GM18511 (cell line): ENCODE measurements around the gene NAV2.

ENCODE experiments used
- ATAC-seq: cut with Tn5 transposase; IDR thresholded peaks from one replicate; pipeline ENCODE4 v1.9.1; 2021; ENCODE audit warnings: mild to moderate bottlenecking, moderate library complexity; ENCODE audit not compliant: unreplicated experiment

The NAV2 gene

DNA sequence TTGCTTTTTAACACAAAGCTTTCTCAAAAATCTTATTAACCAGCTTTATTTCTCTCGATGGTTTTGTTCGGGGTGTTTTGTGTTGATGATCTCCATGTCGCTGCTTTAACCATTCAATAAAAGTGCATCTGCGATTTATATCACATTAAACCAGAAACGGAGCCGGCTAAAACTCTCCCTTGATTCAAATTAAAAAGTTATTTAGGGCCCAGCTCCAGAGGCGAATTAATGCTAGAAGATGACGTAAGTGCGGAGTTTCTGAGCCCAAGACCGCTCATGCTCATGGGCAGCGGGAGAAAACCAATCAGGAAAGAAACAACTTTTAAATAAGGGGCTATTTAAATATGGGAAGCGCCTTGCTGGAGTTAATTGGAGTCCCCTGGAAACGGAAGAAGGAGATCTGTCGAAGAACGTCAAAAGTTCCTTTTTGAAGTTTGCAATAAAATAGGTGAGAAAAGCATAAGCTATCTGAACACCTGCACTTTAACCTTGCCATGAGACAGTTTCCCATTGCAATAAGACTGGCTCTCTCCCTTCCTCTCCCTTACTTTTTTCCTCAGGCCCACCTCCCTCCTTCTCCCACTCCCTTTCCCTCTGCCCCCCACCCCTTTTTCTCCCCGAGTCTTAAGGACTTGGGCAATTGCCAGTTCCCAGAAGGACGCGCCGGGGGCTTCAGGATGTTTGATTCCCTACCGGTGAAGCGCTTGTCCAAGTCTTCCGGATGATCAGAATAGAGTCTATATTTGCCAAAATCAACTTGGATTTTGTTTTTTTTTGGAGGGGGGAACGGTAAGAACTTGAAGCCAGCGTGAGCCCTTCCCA lies 449.5 kb downstream of the NAV2 start:
- ATAC-seq: no peak

GRCh38 chr11:20162824-20163782 lies 450.5 kb downstream of the NAV2 start:
- ATAC-seq: no peak

DNA sequence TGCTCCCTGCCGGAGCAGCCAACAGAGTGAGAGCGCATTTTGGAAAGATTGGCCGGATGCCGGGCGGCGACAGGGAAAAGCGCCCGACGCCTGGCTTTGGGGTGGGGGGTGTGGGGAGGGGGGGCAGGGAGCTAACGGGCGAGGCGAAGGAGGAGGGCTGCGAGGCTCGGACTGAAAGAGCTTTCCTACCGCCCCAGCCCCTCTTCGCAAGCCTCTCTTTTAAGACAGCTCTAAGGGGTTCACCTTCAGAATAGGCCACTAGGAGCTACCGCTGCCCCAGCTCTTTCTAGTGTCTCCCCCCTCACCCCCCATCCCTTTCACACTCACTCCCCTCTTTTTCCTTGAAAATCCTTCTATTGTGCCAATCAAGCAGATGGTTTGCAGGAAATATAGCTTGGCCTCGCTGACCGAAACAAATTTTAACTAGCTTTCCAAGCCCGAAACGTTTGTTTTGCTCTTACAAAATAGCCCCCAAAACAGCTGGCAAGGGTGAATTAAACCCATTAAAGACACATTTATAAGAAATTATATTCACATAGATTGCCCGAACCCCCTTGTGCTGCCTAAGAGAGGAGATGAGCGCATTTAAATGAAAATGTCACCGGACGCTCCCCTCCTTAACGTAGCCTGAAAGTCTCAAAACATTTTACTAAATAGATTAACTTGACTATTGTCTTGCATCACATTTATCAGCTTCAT lies 451.3 kb downstream of the NAV2 start:
- ATAC-seq: no peak
